ENCODE results near the gene PLCB1.
"Not testable (repeated sequence)": the region's sequence is repeated elsewhere in the genome, so short reads cannot be mapped to it uniquely, and the experiment has no call there.

Gene PLCB1

DNA sequence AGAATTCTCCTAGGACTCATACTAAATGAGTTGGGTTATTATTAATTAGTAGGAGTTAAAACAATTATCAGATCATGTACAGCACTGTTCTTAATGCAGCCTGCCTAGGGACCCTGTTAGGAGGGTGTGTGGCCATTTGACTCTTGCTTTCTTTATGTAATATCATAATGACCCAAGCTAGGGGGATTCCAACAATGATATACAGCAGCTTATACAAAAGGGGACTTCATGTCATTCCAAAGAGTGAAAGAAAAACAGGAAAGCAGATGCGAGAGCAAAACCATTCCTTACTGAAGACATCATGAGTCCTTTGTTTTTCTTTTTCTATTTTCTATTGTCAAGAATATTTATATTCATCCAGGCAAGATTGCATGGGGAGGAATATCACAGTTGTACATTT is 455.2 kb downstream of the PLCB1 start:
- ATAC-seq (ENCODE audit: low read depth), result no peak

GRCh38 chr20:8587810-8588209 is 455.7 kb downstream of the PLCB1 start:
- no peak overlapping the region for H3K27ac Mint-ChIP-seq
- H3K4me1 Mint-ChIP-seq, result no peaks in the 10 kb centered on the region
- no peak overlapping the region for H3K4me3 Mint-ChIP-seq
- no peak for DNase-seq (ENCODE audit: low spot score in 2 of 2)
- ATAC-seq (ENCODE audit: low read depth), result no peak
- no peaks in the 10 kb centered on the region for H3K27me3 Mint-ChIP-seq
- no peaks in the 10 kb centered on the region for H3K36me3 Mint-ChIP-seq
- H3K9me3 Mint-ChIP-seq, result no peaks in the 10 kb centered on the region

More for the DNA sequence above, 455.2 kb downstream of the PLCB1 start:
- Mint-ChIP-seq H3K4me1 (no peaks in the 10 kb centered on the region), H3K27ac (no peak overlapping the region), H3K36me3 (no peaks in the 10 kb centered on the region), H3K4me3 (no peak overlapping the region), H3K9me3 (no peaks in the 10 kb centered on the region), H3K27me3 (no peaks in the 10 kb centered on the region)
- no peak for DNase-seq (ENCODE audit: low spot score in 2 of 2)

DNA sequence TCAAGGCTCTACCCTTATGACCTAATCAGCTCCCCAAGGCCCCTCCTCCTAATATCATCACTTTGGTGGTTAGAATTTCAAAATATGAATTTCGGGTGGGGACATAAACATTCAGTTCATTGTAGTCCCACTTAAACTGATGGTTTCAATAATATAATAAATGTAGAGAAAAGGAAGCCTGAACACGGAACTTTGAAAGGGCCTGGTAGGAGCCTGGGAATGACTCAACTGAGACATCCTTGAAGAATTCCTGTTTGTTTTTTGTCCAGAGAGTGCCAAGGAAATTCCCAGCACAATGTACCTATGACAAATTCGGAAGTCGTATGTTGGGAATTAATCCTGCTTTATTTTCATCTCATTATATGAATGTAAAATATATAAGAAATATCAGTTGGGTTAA is 457.9 kb downstream of the PLCB1 start:
- H3K4me3 Mint-ChIP-seq, result no peak overlapping the region
- no peaks in the 10 kb centered on the region for H3K4me1 Mint-ChIP-seq
- no peak for DNase-seq (ENCODE audit: low spot score in 2 of 2)
- no peak overlapping the region for H3K27ac Mint-ChIP-seq
- no peaks in the 10 kb centered on the region for H3K9me3 Mint-ChIP-seq
- H3K27me3 Mint-ChIP-seq, result no peaks in the 10 kb centered on the region
- H3K36me3 Mint-ChIP-seq, result no peaks in the 10 kb centered on the region
- ATAC-seq (ENCODE audit: low read depth), result no peak

- ATAC-seq (ENCODE audit: low read depth); H3K27ac Mint-ChIP-seq; DNase-seq (ENCODE audit: low spot score in 2 of 2); H3K4me3 Mint-ChIP-seq; H3K36me3 Mint-ChIP-seq; H3K9me3 Mint-ChIP-seq; H3K27me3 Mint-ChIP-seq: not testable (repeated sequence)
- H3K4me1 Mint-ChIP-seq, result peaks cover 11% of the 10 kb centered on the region
These were observed 469.0 kb downstream of the PLCB1 start for GRCh38 chr20:8600910-8601541.

DNA sequence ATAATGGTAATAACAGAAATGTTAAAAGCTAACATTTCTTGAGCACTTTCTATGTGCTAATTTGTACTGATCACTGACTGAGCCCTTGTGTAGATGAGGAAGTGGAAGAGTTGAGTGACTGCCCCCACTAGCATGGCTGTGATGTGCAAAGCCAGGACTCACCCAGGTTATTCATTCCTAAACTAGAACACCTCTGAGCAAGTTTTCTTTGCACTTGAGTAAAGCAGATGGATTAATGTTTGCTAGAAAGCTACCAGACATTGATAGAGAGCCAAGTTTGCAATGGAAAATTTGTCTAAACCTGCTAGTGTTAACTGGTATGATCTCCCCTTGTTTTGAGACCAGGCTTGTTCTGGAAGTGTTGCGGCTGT is 469.5 kb downstream of the PLCB1 start:
- H3K9me3 Mint-ChIP-seq, result no peaks in the 10 kb centered on the region
- peak overlapping the region; percentile 45 for H3K27ac Mint-ChIP-seq
- H3K4me3 Mint-ChIP-seq, result no peak overlapping the region
- peaks cover 11% of the 10 kb centered on the region for H3K4me1 Mint-ChIP-seq
- ATAC-seq (ENCODE audit: low read depth), result no peak
- no peaks in the 10 kb centered on the region for H3K27me3 Mint-ChIP-seq
- no peak for DNase-seq (ENCODE audit: low spot score in 2 of 2)
- H3K36me3 Mint-ChIP-seq, result no peaks in the 10 kb centered on the region

DNA sequence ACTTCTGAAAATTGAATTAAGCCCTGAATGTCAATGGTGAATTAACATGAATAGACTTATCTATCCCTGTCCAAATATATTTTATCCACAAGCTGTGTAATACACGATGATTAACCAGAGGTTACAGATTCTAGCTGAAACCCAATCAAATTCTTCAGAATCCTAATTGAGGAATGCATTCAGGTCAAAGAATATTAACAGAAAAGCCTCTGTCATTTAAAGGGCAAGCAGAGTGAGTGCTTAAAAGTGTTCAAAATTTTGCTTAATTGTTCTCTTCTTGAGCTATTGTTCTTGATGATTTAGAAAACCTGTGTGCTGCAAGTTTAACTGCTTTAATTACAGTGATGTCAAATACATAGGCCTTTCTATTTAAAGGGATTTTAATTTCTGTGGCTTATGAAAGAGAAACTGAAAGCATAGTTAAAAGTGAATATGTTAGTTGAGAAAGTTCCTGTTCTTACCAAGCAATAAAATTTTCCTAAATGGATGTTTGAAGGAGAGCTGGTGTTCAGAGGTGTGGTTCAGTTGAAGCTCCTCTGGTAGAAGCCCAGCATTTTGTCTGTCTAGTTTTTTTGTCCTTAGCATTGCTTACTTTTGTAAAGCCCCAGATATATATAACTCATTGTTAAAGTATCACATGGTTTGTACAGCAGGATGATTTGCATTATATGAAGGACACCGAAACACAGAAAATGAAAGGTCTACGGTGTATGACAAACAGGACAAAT is 470.5 kb downstream of the PLCB1 start:
- DNase-seq (ENCODE audit: low spot score in 2 of 2) (peak in 1 of 2 donors; percentile 2), ATAC-seq (ENCODE audit: low read depth) (peak; percentile 86)
- peaks cover 11% of the 10 kb centered on the region for H3K4me1 Mint-ChIP-seq
- no peaks in the 10 kb centered on the region for H3K36me3 Mint-ChIP-seq
- peak overlapping the region; percentile 84 for H3K27ac Mint-ChIP-seq
- H3K9me3 Mint-ChIP-seq, result peaks cover 1% of the 10 kb centered on the region
- no peaks in the 10 kb centered on the region for H3K27me3 Mint-ChIP-seq
- H3K4me3 Mint-ChIP-seq, result peak overlapping the region; percentile 74

DNA sequence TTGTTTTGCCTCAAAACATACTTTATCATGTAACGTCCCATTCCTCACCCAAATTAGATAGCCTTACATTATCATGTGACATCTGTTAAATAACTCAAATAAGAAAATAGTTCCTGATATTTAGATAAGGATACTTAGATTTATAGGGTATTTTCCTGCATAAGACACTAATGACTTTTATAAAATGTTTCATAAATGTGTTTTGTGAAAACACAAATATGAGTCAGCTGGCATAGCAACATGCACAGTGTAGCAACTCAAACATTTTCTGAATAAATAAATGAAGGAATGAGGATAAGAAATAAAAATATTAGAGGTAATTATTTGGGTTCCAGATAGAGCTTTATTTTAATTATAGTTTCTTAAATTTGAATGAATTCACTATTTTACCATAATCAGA is 476.4 kb downstream of the PLCB1 start:
- no peaks in the 10 kb centered on the region for H3K27me3 Mint-ChIP-seq
- ATAC-seq (ENCODE audit: low read depth) (no peak), DNase-seq (ENCODE audit: low spot score in 2 of 2) (no peak)
- H3K4me1 Mint-ChIP-seq, result peaks cover 2% of the 10 kb centered on the region
- no peak overlapping the region for H3K4me3 Mint-ChIP-seq
- H3K9me3 Mint-ChIP-seq, result peaks cover 1% of the 10 kb centered on the region
- no peak overlapping the region for H3K27ac Mint-ChIP-seq
- H3K36me3 Mint-ChIP-seq, result no peaks in the 10 kb centered on the region

DNA sequence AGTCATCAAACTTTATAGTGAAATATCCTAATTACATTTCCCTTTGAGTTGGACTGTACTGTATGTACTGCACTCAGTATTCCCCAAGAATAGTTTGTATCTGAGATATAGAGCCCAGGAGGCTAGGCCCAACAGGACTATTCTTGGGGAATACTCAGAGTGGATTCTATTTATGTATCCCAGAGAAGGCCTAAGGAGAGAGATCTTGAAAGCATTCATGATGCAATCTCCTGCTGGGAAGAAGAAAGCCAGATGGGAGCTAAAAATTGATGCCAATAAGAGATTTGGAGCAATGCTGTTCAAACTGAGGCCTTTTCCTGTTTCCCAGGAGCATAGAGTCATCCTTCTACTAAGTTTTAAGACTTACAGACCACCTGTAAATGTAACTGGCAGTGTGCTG is 484.7 kb downstream of the PLCB1 start:
- Mint-ChIP-seq H3K9me3 (no peaks in the 10 kb centered on the region), H3K36me3 (no peaks in the 10 kb centered on the region)

DNA sequence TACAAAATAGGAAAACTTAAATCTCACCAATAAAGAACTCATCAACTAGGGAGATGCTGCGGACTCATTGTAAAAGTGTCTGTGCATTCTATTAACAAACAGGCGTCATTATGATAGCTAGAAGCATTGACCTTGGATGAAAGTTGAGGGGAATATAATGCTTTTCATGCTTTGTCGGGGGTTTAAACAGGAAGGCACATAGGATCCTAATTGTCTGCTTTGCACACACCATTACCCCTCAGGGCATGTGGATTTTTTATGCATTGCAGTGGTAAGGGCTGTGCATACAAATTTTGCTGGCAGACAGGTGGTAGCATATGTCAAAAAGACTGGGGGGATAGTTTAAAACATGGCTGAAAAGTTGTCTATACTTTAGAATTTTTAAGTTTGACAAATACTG is 488.9 kb downstream of the PLCB1 start:
- no peak overlapping the region for H3K4me3 Mint-ChIP-seq
- H3K36me3 Mint-ChIP-seq, result no peaks in the 10 kb centered on the region
- no peaks in the 10 kb centered on the region for H3K9me3 Mint-ChIP-seq
- ATAC-seq (ENCODE audit: low read depth) (no peak), DNase-seq (ENCODE audit: low spot score in 2 of 2) (no peak)
- peaks cover 3% of the 10 kb centered on the region for H3K4me1 Mint-ChIP-seq
- H3K27me3 Mint-ChIP-seq, result no peaks in the 10 kb centered on the region
- H3K27ac Mint-ChIP-seq, result no peak overlapping the region

More for the DNA sequence above, 484.7 kb downstream of the PLCB1 start:
- peaks cover 5% of the 10 kb centered on the region for H3K4me1 Mint-ChIP-seq
- no peak overlapping the region for H3K27ac Mint-ChIP-seq
- no peak overlapping the region for H3K4me3 Mint-ChIP-seq
- DNase-seq (ENCODE audit: low spot score in 2 of 2), result no peak
- H3K27me3 Mint-ChIP-seq, result no peaks in the 10 kb centered on the region
- no peak for ATAC-seq (ENCODE audit: low read depth)

- no peaks in the 10 kb centered on the region for H3K9me3 Mint-ChIP-seq
- no peaks in the 10 kb centered on the region for H3K27me3 Mint-ChIP-seq
- no peak for ATAC-seq (ENCODE audit: low read depth)
- H3K4me1 Mint-ChIP-seq, result no peaks in the 10 kb centered on the region
- no peak overlapping the region for H3K27ac Mint-ChIP-seq
- no peaks in the 10 kb centered on the region for H3K36me3 Mint-ChIP-seq
- no peak overlapping the region for H3K4me3 Mint-ChIP-seq
- DNase-seq (ENCODE audit: low spot score in 2 of 2), result no peak
These were observed 492.0 kb downstream of the PLCB1 start for GRCh38 chr20:8624046-8624445.

- ATAC-seq (ENCODE audit: low read depth) (no peak), DNase-seq (ENCODE audit: low spot score in 2 of 2) (no peak)
- Mint-ChIP-seq H3K9me3 (no peaks in the 10 kb centered on the region), H3K4me1 (no peaks in the 10 kb centered on the region), H3K4me3 (no peak overlapping the region), H3K27ac (no peak overlapping the region), H3K36me3 (no peaks in the 10 kb centered on the region), H3K27me3 (no peaks in the 10 kb centered on the region)
These were observed 492.6 kb downstream of the PLCB1 start for GRCh38 chr20:8624616-8625015.

GRCh38 chr20:8627340-8628004 is 495.4 kb downstream of the PLCB1 start:
- Mint-ChIP-seq H3K27ac (no peak overlapping the region), H3K27me3 (peaks cover 2% of the 10 kb centered on the region), H3K4me3 (no peak overlapping the region), H3K4me1 (no peaks in the 10 kb centered on the region), H3K9me3 (no peaks in the 10 kb centered on the region), H3K36me3 (no peaks in the 10 kb centered on the region)
- ATAC-seq (ENCODE audit: low read depth), result no peak
- no peak for DNase-seq (ENCODE audit: low spot score in 2 of 2)

- no peak for DNase-seq (ENCODE audit: low spot score in 2 of 2)
- Mint-ChIP-seq H3K27ac (no peak overlapping the region), H3K9me3 (no peaks in the 10 kb centered on the region), H3K36me3 (no peaks in the 10 kb centered on the region), H3K4me1 (no peaks in the 10 kb centered on the region), H3K27me3 (peaks cover 6% of the 10 kb centered on the region), H3K4me3 (no peak overlapping the region)
- no peak for ATAC-seq (ENCODE audit: low read depth)
These were observed 499.2 kb downstream of the PLCB1 start for GRCh38 chr20:8631271-8631670.

DNA sequence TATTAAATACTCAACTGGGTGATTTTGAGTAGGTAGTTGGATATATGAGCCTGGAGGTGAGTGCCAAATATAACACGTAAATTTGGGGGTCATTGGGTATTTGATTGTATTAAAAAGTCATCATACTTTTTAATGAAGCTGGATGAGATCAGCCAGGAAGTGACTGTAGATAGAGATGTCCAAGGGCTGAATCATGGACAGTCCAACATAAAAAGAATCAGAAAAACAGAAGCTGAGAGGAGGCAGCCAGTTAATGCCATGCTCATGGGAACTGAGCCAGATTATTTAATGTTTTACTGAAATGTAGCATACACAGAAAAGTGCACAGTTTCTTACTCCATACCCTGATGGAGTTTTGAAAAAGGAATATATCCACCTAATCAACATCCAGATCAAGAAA is 501.3 kb downstream of the PLCB1 start:
- Mint-ChIP-seq H3K4me3 (no peak overlapping the region), H3K27me3 (peaks cover 6% of the 10 kb centered on the region), H3K36me3 (no peaks in the 10 kb centered on the region), H3K4me1 (no peaks in the 10 kb centered on the region), H3K9me3 (no peaks in the 10 kb centered on the region), H3K27ac (no peak overlapping the region)
- DNase-seq (ENCODE audit: low spot score in 2 of 2), result no peak
- no peak for ATAC-seq (ENCODE audit: low read depth)
